Activated T-cell treated with anti-CD3 and anti-CD28 coated beads for 24 hours (primary cell): ENCODE data around the gene ATF7.
"Not testable (repeated sequence)": the region's sequence is repeated elsewhere in the genome, so short reads cannot be mapped to it uniquely, and the experiment has no call there.

Source experiments
- DNase-seq: peaks from one replicate; pipeline ENCODE4 v3.0.0-alpha.2; 2020; ENCODE audit warnings: low read depth

Gene ATF7

DNA sequence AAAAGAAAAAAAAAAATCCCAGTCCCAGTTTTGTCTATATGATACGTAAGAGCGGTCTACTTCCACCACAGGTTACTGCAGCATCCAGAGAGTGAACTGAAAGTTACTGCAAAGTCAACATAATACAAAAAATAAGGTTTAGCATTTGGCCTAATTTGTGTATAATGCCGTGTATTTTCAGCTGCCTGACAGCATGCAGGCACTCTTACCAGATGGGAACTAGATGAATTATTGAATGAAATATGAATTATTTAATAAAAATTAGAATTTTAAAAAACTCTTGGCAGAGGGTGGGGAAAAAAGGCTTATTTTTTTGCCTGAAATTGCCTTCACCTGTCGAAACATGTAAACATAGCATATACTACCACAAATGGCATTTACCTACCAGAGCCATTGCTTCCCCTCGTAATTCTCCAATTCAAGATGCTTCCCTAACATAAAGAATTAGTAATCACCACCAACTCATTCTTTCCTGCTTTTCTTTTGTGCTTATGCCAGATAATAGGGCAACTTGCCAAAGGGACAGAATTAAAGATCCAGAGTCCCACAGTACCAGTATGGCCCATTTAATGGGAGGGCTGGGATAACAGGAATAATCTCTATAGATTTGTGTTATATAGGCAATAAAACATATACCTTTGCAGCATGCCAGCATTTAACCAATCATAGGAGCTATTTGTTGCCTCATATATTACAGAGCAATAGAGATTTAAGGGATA, 31.1 kb downstream of the ATF7 start:
- no peak for DNase-seq

DNA sequence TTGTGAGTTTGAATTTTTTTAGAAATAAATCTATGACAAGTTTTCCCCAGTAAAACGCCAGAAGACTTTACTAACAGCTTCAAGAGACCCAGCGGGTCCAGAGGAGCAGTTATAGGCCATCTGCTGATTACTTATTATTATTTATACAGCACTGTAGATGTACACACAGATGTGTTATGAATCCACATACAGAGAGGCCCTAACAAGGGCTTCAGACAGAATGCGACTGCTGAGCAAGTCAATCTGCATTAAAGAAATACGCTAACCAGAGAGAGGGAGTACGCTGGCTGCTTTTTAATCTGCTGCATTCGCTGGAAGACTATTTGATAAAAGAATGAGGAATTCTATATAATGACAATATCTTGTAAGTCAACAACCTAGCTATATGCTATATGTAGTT, 32.5 kb downstream of the ATF7 start:
- no peak for DNase-seq

DNA sequence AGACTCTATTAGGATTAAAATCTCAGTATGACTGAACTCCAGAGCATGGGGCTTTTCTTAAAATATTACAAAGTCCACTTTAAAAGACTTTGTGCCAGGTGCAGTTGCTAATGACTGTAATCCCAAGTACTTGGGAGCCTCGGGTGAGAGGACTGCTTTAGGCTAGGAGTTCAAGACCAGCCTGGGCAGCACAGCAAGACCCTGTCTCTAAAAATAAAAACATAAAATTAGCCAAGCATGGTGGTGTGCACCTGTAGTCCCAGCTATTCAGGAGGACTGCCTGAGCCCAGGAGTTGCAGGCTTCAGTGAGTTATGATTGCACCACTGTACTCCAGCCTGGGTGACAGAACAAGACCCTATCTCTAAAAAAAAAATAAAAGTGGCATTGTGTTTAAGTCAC, 33.2 kb downstream of the ATF7 start:
- DNase-seq: no peak

DNA sequence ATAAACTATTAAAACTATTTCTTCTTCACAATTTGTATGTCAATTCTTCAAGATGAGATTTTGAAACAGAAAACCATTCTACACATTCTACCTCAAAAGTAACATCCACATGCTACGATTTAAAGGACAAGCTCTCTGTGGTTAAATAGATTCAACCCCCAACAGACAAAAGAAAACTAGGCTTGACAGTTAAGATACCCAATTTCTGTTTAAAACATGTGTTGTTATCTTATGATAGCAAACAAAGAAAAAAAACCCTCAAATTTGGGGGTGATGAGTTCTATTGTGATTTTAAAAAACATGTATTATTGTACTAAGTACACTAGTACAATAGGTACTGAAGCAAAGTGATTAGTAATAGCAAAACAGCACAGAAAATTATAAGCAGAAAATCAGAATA, 33.8 kb downstream of the ATF7 start:
- DNase-seq: no peak

DNA sequence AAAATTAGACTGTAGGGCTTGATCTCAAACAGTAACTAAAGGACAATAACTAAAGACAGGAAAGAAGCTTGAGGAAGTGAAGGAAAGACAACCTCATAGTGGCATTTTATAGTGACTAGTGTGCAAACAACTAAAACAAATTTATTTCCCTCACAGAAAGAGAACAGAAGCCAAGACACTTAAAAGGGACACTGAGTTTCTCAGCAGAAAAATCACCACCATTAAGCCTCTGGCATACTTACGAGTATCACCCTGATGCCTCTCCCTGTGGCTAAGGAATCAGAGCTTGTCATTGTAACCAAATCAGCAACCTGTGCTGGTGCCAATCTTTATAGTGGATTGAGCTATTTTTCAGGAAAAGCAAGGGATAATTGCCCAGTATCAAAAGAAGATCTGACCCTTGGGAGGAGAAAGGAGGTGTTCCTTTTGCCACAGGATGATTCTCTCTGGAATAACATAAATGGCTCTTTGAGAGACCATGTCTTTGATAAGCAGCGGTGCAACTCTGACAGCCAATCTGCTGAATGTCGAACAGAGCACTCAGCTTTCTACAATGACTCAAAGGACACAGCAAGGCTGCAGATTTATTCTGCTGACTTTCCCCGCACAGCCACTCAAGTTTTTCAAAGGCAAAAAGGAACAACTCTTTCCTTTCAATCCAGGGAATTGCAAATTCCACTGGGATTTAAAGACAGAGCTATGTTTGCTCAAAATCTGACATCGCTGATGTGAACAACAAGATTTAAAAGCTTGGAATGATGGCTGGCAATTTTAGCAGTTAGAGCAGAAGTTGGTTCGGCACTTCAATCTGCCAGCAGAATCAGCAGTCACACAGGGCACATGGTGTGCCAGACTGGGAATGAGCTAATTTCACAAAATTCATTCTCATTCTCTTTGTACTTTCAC, 34.6 kb downstream of the ATF7 start:
- no peak for DNase-seq

DNA sequence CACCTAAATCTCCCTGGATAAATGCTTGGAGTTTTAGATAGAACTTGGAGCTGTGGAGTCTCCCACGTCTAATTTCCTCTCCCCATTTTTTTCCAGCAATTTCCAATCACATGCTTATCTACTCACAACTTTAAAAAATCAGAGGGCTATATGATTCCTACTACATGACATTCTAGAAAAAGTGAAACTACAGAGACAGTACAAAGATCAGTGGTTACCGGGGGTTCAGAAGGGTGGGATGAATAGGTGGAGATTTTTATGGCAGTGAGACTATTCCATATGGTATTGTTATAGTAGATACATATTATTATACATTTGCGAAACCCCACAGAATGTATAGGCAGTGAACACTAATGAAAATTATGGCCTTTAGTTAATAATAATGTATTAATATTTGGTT, 35.5 kb downstream of the ATF7 start:
- DNase-seq: no peak

DNA sequence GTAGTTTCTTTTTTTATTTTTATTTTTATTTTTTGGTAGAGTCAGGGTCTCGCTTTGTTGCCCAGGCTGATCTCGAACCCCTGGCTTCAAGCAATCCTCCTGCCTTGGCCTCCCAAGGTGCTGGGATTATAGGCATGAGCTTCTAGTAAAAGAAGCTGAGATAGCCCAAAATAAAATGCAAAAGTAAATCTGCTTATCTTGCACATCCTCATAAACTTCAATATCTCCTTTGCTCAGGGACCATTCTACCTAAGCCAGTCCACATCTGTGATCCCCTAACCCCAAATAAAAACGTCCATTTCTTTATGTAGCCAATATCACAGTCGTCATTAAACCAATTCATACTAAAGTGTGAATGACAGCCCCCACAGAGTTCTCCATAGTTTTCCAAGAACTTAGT, 36.3 kb downstream of the ATF7 start:
- DNase-seq: no peak

DNA sequence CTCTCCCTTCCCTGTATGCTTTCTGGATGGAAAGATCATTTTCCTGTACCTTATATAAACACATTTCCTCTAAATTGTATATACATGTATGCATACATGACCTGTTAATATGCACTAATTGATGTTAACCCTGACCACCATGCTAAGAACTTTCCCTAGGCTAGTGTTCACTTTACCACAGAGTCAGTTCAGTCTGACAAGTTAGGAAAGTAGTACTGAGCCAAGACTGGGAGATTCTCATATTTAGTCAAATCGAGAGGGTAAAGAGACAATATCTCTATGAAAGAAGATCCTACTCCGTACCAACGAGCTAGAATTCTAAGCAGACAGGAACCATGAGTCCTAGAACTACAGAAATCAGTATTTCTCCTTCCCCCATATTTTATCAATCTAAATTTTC, 36.8 kb downstream of the ATF7 start:
- no peak for DNase-seq

DNA sequence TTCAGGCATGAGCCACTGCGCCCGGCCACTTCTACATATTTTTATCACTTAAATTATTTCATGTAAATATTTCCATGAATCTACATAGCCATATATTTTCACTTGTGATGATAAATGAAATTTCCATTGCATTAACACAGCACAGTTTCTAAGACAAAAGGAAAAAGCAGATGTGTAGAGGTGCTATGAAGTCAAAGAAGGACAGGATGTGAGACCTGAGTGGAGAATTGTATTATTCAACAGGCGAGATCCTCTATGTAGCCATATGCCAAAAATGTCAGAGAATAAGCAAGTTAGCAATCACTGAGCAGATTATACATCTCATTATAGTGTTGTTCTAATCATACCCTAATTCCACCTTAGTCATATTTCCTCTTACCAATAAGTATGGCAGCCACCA, 38.1 kb downstream of the ATF7 start:
- no peak for DNase-seq

DNA sequence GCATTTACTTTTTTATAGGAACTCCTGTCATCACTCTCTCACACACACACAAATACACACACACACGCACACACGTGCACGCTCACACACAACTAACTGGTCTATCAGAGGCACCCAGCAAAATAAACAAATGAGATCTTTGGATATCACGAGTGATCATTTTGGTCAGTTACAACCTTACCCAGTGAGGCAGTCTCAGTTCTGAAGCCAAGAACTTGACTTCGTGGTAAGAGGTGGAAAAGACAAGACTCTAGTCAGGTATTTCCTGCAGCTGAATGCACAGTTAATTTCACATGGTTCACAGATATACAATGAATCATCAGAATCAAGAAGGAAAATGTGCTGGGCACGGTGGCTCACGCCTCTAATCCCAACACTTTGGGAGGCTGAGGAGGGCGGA, 39.4 kb downstream of the ATF7 start:
- DNase-seq: no peak

DNA sequence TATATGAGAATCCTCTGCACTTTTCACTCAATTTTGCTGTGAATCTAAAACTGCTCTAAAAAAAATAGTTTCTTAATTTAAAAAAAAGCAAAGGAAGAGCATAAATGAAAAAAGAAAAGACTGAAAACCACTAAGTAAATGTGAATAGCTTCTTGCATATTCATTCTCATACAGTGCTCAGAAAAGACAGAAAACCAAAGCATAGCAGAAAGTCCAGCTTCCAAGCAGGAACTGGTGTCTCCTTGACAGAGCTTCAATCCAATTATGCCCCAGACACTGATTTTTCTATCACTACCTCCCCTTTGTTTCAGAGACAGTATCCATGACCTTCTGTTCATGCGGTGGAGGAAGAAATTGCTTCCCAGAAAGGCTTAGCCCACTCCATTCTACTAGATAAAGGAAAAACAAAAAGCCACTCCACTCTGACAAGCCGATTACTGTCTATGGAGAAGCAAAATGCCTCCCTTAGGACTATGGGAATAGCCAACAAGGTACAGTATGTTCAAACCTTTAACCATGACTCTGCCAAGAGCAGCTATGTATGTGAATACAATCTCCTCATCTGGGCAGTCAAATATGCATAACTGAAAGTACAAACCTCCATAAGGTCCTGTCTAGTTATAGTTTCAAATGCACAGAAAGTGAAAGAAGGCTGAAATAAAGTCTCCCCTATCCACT, 40.6 kb downstream of the ATF7 start:
- no peak for DNase-seq

DNA sequence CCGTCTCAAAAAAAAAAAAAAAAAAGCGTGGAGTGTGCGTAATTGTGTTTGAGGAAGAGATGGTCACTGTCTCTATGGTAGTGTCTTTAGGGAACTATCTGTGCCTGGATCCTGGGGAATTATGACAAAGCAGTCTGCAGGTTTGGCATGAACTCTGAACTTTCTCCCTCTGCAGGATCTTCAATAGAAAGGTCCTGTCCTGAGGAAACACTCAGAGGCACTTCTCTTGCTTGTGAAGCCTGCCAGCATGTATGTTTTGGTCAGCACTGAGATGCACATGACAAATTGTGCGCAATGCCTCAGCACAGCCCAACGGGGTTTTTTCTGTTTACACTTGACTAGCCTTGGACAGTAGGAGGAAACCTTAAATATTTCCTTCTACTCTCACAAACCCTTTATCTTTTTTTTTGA, 46.6 kb downstream of the ATF7 start:
- no peak for DNase-seq

DNA sequence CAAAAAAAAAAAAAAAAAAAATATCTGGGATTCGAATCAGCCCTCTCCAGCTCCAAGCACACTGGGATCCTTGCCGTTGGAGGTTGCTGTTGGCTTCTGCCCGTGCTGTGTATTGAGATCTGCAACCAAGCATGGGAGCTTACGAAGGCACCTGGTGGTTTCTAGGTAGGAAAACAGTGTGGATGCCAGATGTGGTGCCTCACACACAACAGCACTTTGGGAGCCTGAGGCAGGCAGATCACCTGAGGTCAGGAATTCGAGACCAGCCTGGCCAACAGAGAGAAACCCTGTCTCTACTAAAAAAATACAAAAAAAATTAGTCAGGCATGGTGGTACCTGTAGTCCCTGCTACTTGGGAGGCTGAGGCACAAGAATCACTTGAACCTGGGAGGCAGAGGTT, 47.4 kb downstream of the ATF7 start:
- DNase-seq: no peak

DNA sequence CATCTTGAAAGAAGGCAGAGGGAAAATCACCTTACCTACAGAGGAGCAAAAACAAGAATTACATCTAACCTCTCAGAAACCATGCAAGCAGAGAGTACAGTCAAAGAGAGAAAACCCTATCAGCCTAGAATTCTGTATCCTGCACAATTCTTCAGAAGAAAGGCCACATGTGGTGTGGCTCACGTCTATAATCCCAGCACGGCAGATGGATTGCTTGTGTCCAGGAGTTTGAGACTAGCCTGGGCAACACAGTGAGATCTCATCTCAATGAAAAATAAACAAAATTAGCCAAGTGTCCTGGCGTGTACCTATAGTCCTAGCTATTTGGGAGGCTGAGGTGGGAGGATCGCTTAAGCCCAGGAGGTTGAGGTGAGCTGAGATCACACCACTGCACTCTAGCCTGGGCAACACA, 48.2 kb downstream of the ATF7 start:
- no peak for DNase-seq

DNA sequence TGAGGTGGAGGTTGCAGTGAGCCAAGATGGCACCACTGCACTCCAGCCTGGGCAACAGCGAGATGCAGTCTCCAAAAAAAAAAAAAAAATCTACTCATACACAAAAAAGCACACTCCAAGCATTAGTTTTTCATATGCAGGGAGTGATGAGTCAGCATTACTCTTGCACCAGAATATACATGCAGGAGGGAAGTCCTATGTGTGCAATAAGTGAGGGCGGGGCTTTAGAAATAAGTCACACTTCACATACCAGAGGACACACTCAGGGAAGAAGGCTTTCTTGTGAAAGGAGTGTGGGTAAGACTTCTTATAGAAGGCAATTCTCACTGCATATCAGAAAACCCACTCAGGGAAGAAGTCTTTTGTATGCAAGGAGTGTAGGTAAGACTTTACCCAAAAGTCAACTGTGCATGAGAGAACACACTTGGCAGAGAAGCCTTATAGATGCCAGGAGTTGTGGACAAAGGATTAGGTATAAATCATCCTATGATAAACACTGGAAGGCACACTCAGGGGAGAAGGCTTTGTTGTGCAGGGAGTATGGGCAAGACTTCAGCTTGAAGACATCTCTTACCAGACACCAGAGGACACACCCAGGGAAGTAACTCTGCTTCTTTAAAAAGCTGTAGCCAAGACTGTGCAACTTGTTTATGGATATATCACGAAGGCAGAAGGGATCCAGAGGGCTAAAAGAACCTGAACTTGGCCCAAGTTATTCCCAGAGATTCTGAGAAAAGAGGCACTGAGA, 50.5 kb downstream of the ATF7 start:
- no peak for DNase-seq

DNA sequence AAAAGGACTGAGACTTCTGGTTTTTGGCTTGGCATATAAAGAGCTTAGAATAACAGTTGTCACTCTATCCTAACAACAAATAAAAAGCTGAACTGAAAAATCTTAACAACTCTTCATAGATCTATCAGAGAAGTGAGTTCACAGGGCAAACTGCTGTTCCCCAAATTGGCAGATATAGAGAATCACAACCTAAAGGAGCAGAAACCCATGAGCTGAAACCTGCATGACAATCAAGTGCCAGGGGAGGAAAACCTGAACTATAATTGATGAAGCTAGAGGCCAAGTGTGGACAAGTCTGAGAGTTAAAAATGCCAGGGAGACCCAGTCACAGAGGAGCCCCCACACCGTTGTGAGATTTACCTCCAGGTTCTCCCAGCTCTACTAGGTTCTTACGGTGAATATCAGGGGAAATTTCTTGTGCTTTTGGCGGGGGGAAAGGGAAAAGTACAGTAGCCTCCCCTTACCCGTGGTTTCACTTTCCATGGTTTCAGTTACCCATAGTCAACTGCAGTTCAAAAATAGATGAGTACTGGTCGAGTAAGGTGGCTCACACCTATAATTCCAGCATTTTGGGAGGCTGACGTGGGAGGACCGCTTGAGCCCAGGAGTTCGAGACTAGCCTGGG, 53.9 kb downstream of the ATF7 start:
- no peak for DNase-seq

DNA sequence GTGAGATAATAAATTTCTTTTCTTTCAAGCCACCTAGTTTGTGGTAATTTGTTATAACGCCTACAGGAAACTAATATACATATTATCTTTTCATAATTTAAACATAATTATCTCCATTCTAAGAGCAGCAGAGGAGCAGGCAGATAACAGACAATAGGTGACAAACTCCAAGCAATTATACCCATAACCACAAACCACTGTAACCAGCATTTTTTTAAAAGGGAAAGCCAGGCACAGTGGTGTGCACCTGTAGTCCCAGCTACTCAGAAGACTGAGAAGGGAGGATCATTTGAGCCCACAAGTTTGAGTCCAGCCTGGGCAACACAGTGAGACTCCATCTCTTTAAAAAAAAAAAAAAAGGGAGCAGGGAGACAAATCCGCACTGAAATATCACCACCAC, 54.9 kb downstream of the ATF7 start:
- no peak for DNase-seq

DNA sequence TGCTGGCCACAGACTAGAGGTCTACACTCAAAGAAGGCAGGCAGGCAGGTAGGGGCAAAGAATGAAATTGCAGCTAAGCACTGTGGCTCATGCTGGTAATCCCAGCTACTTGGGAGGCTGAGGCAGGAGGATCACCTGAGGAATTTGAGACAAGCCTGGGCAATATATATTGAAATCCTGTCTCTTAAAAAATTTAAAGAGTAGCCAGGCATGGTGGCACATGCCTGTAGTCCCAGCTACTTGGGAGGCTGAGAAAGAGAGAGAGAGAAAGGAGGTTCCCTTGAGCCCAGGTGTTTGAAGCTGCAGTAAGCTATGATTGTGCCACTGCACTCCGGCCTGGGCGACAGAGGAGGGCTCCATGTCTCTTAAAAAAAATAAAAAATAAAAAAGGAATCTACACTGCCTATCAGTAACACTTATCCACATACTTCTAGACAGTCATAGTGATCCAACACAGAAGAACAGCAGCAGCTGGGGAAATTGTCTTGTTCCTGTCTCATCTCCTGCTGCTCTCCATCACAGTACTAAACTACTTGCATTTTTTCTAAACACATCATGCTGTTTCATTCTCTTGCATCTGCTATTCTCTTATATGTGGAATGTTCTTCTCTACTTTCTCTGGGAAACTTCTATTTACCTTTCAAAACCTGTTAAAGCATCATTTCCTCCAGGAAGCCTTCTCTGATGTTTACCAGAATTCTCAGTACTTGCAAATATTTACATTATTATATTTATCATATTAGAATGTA, 57.2 kb downstream of the ATF7 start:
- DNase-seq: no peak

DNA sequence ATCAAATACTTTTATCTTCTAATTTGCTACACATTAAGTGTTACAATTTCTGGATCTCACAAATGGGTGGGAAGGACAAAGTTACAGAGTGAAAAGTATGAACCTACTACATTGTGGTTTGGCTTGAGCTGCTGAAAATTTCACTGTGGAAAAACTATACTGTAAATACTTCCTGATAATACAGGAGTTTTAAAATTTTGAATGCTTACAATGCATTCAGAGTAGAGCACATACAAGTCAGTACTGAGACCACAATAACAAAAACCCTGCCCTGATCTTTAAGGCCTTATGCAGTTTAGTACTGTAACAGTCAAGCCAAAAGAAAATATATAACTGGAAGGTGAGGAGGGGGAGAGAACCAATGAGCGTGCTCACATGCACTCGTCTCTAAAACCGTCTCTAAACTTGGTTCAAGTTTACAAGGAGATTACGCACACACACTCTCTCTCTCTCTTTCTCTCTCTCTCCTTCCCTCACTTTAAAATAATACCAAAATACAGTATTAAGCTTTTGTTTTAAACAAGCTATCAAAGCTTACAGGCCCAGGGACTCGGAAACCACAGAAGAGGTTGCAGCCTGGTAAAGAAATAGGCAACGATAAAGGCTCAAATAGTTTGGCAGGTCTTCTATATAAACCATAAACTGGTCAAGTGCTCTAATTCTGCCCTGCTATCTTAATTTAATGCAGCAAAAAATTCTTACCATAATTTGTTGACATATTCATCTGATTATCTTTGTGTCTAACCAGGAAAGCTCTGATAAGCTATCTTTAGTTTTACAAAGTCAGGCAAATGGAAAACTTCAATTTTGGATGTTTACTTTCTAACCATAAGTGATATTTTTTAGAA, 58.0 kb downstream of the ATF7 start:
- no peak for DNase-seq

DNA sequence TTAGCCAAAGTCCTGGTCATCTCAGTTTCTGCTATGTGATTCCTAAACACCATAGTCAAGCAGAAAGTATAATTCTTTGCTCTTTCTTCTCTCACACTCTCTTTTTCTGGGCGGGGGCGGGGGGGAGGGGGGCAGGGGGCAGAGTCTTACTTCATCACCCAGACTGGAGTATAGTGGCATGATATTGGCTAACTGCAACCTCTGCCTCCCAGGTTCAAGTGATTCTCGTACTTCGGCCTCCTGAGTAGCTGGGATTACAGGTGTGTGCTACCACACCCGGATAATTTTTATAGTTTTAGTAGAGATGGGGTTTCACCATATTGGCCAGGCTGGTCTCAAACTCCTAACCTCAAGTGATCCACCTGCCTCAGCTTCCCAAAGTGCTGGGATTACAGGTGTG, 60.8 kb downstream of the ATF7 start:
- not testable (repeated sequence) for DNase-seq
